ENCODE results near the gene PRKG2.
"Not testable (repeated sequence)": the region's sequence is repeated elsewhere in the genome, so short reads cannot be mapped to it uniquely, and the experiment has no call there.

The PRKG2 gene

DNA sequence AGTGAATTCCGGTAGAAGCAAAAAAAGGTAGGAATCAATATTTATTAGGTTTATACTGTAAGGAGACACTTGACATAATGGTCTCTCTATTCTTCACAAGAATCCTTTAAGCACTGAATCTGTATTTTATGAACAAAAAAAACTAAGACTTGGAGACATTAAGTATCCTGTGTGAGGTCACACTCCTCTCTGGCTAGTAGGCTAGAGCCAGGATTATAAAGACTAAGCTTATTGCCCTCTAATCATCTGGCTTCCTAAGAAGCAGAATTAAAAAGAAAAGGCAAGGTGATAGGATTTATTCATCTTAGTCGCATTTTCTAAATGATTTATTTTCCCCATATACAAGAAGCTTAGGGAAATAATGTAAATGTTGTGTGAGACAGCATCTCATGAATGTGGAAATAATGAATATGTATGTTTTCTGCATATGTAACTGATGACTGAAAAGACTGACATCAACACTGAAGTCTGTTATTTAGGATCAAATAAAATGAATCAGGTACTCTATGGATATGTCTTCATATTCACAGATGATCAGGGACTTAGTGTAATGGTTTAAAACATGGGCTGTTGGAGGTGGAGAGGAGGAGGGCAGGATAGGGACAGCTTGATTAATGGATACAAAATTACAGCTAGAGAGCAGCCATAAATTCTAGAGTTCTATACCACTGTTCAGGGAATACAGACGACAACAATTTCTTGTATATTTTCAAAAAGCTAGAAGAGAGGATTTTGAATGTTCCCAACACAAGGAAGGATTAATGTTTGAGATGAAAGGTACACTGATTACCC lies 30.4 kb upstream of the PRKG2 start:
- Histone ChIP-seq H3K4me3 (ENCODE audit: low read length in 2 of 2) (no peak overlapping the region), H3K9ac (ENCODE audit: low read depth in 1 of 2, low read length in 2 of 2) (no peak overlapping the region), H3K27ac (ENCODE audit: low read depth in 2 of 2, low read length in 2 of 2) (no peak overlapping the region), H3K36me3 (ENCODE audit: control insufficient read depth in 2 of 2, insufficient read depth in 2 of 2, low read length in 2 of 2) (no peaks in the 10 kb centered on the region), H3K4me1 (ENCODE audit: control insufficient read depth in 2 of 2, insufficient read depth in 2 of 2, low read length in 2 of 2) (no peaks in the 10 kb centered on the region), H3K27me3 (ENCODE audit: control insufficient read depth in 2 of 2, insufficient read depth in 2 of 2, low read length in 2 of 2) (no peaks in the 10 kb centered on the region), H3K9me3 (ENCODE audit: control insufficient read depth in 2 of 2, low read length in 2 of 2) (no peaks in the 10 kb centered on the region)

DNA sequence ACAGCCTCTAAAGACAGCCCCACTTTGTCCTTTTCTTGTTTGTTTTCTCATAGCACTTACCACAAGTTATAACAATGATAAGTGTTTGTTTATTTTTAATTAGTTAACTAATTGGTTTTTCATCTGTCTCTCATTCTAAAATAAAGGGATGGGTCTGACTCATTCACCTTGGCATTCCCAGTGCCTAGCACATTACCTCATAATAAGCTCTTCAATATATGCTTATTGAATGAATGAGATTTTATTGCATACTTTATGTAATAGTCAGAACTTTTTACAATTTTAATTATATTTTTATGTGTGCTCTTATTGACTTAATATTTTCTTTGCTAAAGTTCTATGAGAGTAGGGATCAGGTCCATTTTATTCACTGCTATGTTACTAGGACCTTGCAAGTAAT lies 22.8 kb upstream of the PRKG2 start:
- Histone ChIP-seq H3K36me3 (ENCODE audit: control insufficient read depth in 2 of 2, insufficient read depth in 2 of 2, low read length in 2 of 2) (no peaks in the 10 kb centered on the region), H3K9ac (ENCODE audit: low read depth in 1 of 2, low read length in 2 of 2) (no peak overlapping the region), H3K4me1 (ENCODE audit: control insufficient read depth in 2 of 2, insufficient read depth in 2 of 2, low read length in 2 of 2) (no peaks in the 10 kb centered on the region), H3K4me3 (ENCODE audit: low read length in 2 of 2) (no peak overlapping the region), H3K27ac (ENCODE audit: low read depth in 2 of 2, low read length in 2 of 2) (no peak overlapping the region), H3K27me3 (ENCODE audit: control insufficient read depth in 2 of 2, insufficient read depth in 2 of 2, low read length in 2 of 2) (no peaks in the 10 kb centered on the region), H3K9me3 (ENCODE audit: control insufficient read depth in 2 of 2, low read length in 2 of 2) (no peaks in the 10 kb centered on the region)

DNA sequence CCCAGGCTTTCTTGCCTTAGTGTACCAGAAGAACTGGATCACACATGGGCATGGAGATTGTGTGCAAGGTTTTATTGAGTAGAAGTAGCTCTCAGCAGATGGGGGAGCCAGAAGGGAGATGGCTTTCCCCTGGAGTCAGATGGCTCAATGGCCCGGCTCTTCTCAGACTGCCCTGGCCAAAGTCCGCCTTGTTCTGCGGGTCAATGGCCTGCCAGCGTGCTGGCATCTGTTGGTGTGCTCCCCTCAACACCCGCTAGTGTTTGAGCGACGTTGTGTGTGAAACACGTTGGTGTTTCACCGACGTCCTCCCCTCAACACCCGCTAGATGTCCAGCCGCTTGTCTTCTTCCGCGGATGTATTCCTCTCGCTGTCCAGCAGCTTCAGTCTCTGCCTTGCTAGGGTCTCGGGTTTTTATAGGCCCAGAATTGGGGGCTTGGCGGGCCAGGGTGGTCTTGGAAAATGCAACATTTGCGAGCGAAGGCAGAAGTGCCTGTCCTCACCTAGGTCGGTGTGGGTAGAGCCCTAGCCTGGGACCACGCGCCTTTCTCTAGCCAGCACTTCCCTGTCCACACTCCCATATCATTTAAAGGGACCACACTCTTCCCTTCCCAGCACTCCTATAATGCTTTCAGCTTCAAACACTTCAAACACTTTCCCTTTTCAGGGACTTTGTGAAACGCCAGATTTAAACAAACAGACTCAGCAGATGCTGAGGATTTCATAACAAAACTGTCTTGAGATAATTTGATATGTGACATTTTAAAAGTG lies 21.1 kb upstream of the PRKG2 start:
- Histone ChIP-seq H3K9ac (ENCODE audit: low read depth in 1 of 2, low read length in 2 of 2) (no peak overlapping the region), H3K4me1 (ENCODE audit: control insufficient read depth in 2 of 2, insufficient read depth in 2 of 2, low read length in 2 of 2) (no peaks in the 10 kb centered on the region), H3K36me3 (ENCODE audit: control insufficient read depth in 2 of 2, insufficient read depth in 2 of 2, low read length in 2 of 2) (no peaks in the 10 kb centered on the region), H3K4me3 (ENCODE audit: low read length in 2 of 2) (no peak overlapping the region), H3K27me3 (ENCODE audit: control insufficient read depth in 2 of 2, insufficient read depth in 2 of 2, low read length in 2 of 2) (no peaks in the 10 kb centered on the region), H3K27ac (ENCODE audit: low read depth in 2 of 2, low read length in 2 of 2) (no peak overlapping the region), H3K9me3 (ENCODE audit: control insufficient read depth in 2 of 2, low read length in 2 of 2) (peaks cover 0 to 3% of the 10 kb centered on the region in 2 donors)

DNA sequence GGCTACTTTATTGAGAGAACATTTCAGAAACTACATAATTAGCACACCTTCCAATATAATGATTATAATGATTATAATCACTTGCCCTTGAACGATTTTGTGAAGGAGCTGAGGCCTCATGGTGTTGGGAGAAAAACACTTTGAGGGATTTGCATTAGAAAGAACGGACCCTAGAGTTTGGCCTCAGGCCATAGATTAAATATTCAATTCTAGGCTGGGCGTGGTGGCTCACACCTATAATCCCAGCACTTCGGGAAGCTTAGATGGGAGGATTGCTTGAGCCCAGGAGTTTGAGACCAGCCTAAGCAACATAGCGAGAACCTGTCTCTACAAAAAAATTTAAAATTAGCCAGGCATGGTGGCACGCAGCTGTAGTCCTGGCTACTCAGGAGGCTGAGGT lies 12.9 kb upstream of the PRKG2 start:
- no peaks in the 10 kb centered on the region for H3K36me3 ChIP-seq (ENCODE audit: control insufficient read depth in 2 of 2, insufficient read depth in 2 of 2, low read length in 2 of 2)
- no peak overlapping the region for H3K4me3 ChIP-seq (ENCODE audit: low read length in 2 of 2)
- peaks cover 0 to 3% of the 10 kb centered on the region in 2 donors for H3K9me3 ChIP-seq (ENCODE audit: control insufficient read depth in 2 of 2, low read length in 2 of 2)
- H3K27ac ChIP-seq (ENCODE audit: low read depth in 2 of 2, low read length in 2 of 2) = no peak overlapping the region
- no peaks in the 10 kb centered on the region for H3K4me1 ChIP-seq (ENCODE audit: control insufficient read depth in 2 of 2, insufficient read depth in 2 of 2, low read length in 2 of 2)
- no peaks in the 10 kb centered on the region for H3K27me3 ChIP-seq (ENCODE audit: control insufficient read depth in 2 of 2, insufficient read depth in 2 of 2, low read length in 2 of 2)
- no peak overlapping the region for H3K9ac ChIP-seq (ENCODE audit: low read depth in 1 of 2, low read length in 2 of 2)

DNA sequence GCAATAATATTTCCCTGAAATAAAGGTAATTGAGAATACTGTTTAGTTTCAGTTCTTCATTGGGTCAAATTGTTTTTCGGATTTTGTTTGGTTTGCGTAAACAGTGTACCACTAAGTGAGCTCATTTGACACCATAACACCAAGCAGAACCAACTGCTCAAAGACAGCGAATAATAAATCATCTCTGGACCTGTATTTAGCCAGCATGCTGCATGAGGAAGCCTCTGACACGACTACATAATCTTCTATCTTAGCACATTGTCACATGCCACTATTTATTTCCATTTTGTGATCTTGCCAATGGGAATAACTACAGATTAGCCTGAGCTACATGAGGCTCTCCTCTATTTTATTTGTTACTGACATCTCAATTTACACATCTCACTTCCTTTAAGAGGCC lies 12.1 kb upstream of the PRKG2 start:
- Histone ChIP-seq H3K9ac (ENCODE audit: low read depth in 1 of 2, low read length in 2 of 2) (no peak overlapping the region), H3K4me1 (ENCODE audit: control insufficient read depth in 2 of 2, insufficient read depth in 2 of 2, low read length in 2 of 2) (no peaks in the 10 kb centered on the region), H3K36me3 (ENCODE audit: control insufficient read depth in 2 of 2, insufficient read depth in 2 of 2, low read length in 2 of 2) (no peaks in the 10 kb centered on the region), H3K9me3 (ENCODE audit: control insufficient read depth in 2 of 2, low read length in 2 of 2) (peaks cover 0 to 3% of the 10 kb centered on the region in 2 donors), H3K27ac (ENCODE audit: low read depth in 2 of 2, low read length in 2 of 2) (no peak overlapping the region), H3K4me3 (ENCODE audit: low read length in 2 of 2) (no peak overlapping the region), H3K27me3 (ENCODE audit: control insufficient read depth in 2 of 2, insufficient read depth in 2 of 2, low read length in 2 of 2) (no peaks in the 10 kb centered on the region)

DNA sequence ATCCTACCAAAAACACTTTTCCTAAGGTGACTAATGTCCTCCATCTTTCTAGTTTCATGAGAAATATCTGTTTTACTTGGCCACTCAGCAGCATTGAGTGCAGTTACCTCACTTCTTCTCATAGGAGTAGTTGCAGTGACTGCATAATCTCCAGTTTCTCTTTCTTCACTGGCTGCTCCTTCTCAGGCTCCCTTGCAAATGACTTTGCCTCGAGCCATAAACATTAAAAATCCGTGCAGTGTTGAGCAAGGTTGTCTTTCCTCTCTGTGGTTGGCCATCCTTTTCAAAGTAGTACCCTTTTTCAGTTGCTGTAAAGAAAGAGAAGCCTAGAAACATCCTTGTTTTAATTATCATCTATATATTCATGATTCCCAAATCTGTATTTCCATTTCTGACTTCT lies 10.2 kb upstream of the PRKG2 start:
- Histone ChIP-seq H3K4me1 (ENCODE audit: control insufficient read depth in 2 of 2, insufficient read depth in 2 of 2, low read length in 2 of 2) (no peaks in the 10 kb centered on the region), H3K9ac (ENCODE audit: low read depth in 1 of 2, low read length in 2 of 2) (no peak overlapping the region), H3K27me3 (ENCODE audit: control insufficient read depth in 2 of 2, insufficient read depth in 2 of 2, low read length in 2 of 2) (no peaks in the 10 kb centered on the region), H3K4me3 (ENCODE audit: low read length in 2 of 2) (no peak overlapping the region), H3K36me3 (ENCODE audit: control insufficient read depth in 2 of 2, insufficient read depth in 2 of 2, low read length in 2 of 2) (no peaks in the 10 kb centered on the region), H3K27ac (ENCODE audit: low read depth in 2 of 2, low read length in 2 of 2) (no peak overlapping the region), H3K9me3 (ENCODE audit: control insufficient read depth in 2 of 2, low read length in 2 of 2) (no peaks in the 10 kb centered on the region)

DNA sequence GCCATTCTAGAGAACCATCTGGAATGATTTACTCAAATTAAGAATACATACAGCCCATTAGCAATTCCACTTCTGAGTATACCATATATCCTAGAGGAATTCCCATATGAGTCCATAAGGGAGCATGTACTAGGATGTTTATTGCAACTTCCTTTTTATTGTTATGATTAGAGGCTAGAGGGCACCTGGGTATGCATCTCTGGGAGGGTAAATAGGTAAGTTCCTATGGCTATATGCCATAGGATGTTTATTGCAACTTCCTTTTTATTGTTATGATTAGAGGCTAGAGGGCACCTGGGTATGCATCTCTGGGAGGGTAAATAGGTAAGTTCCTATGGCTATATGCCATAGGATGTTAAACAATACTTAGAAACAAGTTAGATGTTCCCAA lies 7.1 kb upstream of the PRKG2 start:
- H3K27me3 ChIP-seq (ENCODE audit: control insufficient read depth in 2 of 2, insufficient read depth in 2 of 2, low read length in 2 of 2); H3K36me3 ChIP-seq (ENCODE audit: control insufficient read depth in 2 of 2, insufficient read depth in 2 of 2, low read length in 2 of 2); H3K9me3 ChIP-seq (ENCODE audit: control insufficient read depth in 2 of 2, low read length in 2 of 2); H3K4me3 ChIP-seq (ENCODE audit: low read length in 2 of 2); H3K4me1 ChIP-seq (ENCODE audit: control insufficient read depth in 2 of 2, insufficient read depth in 2 of 2, low read length in 2 of 2); H3K9ac ChIP-seq (ENCODE audit: low read depth in 1 of 2, low read length in 2 of 2); H3K27ac ChIP-seq (ENCODE audit: low read depth in 2 of 2, low read length in 2 of 2): not testable (repeated sequence)

DNA sequence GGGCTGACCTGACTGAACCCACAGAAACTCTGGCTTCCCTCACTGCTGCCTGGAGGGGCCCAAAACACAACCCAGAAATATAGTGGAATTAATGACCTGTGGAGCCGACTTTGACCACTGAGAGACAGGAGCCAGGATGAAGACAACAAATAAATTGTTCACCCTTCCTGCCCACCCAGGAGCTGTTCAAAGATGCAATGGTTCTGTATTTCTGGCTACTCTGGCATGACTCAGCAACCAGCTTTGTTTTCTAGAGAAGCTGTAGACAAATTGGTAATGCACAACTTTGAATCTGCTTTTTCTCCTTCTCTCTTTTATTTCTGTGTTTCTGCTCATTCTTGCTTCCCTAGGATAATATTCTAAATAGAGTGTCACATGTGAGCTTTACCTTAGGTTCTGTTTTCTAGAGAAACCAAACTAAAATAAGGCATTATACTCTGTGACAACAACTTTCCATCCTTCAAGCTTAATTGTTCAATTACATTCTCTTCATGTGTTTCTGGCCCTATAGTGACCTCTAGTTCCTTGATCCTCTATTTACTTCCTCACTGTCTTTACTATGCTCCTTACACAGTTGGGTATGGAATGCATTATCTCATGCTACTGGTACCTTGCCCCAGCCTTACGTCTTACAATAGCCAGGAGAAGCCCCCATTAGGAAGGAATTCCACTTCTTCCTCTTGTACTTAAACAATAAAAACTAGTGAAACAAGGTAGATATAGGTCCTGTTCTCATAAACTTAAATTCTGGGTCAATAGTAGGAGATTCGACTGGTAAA lies 6.5 kb upstream of the PRKG2 start:
- peaks cover 0 to 4% of the 10 kb centered on the region in 2 donors for H3K27me3 ChIP-seq (ENCODE audit: control insufficient read depth in 2 of 2, insufficient read depth in 2 of 2, low read length in 2 of 2)
- H3K9ac ChIP-seq (ENCODE audit: low read depth in 1 of 2, low read length in 2 of 2) = no peak overlapping the region

DNA sequence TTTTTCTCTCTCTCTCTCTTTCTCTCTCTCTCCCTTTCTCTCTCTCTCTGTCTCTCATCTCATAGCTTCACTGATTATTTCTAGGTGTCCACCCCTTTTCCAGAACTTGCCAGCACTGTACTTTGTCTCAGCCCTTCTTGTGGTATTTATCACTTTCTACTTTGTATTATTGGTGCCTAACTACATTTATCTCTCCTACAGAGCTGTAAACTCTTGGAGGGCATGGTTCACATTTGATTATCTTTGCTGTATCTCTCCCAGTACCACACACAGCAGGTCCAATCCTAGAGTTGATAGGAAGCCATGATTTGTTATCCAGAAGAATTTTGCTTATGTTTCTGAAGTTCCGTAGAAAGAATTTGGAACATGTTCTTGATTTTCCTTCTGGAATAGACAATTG lies 5.2 kb upstream of the PRKG2 start:
- Histone ChIP-seq H3K4me1 (ENCODE audit: control insufficient read depth in 2 of 2, insufficient read depth in 2 of 2, low read length in 2 of 2) (peaks cover 2 to 7% of the 10 kb centered on the region in 2 donors), H3K4me3 (ENCODE audit: low read length in 2 of 2) (no peak overlapping the region), H3K27me3 (ENCODE audit: control insufficient read depth in 2 of 2, insufficient read depth in 2 of 2, low read length in 2 of 2) (peaks cover 4% of the 10 kb centered on the region in 2 donors), H3K27ac (ENCODE audit: low read depth in 2 of 2, low read length in 2 of 2) (no peak overlapping the region), H3K9me3 (ENCODE audit: control insufficient read depth in 2 of 2, low read length in 2 of 2) (no peaks in the 10 kb centered on the region), H3K36me3 (ENCODE audit: control insufficient read depth in 2 of 2, insufficient read depth in 2 of 2, low read length in 2 of 2) (no peaks in the 10 kb centered on the region), H3K9ac (ENCODE audit: low read depth in 1 of 2, low read length in 2 of 2) (no peak overlapping the region)

More for the DNA sequence above, 6.5 kb upstream of the PRKG2 start:
- Histone ChIP-seq H3K4me1 (ENCODE audit: control insufficient read depth in 2 of 2, insufficient read depth in 2 of 2, low read length in 2 of 2) (peaks cover 0 to 3% of the 10 kb centered on the region in 2 donors), H3K27ac (ENCODE audit: low read depth in 2 of 2, low read length in 2 of 2) (no peak overlapping the region), H3K9me3 (ENCODE audit: control insufficient read depth in 2 of 2, low read length in 2 of 2) (no peaks in the 10 kb centered on the region), H3K4me3 (ENCODE audit: low read length in 2 of 2) (no peak overlapping the region), H3K36me3 (ENCODE audit: control insufficient read depth in 2 of 2, insufficient read depth in 2 of 2, low read length in 2 of 2) (no peaks in the 10 kb centered on the region)

DNA sequence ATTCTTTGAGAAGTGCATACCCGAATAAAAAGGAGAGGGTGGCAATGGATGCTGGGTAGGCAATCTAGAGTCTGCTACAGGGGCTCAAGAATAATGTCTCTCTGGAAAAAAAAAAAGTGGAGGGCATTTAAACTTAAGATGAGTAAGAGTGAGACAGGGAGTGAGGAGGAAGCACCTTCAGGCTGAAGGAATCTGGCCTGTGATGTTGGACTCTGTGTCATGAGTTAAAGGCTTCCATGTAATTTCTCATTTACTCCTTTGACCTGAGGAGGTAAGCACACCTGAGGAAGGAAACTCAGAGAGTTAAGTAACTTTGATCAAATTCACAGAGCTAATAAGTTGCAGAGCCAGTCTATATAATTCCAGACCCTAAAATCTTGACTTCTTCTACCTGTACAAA lies 3.2 kb upstream of the PRKG2 start:
- Histone ChIP-seq H3K9me3 (ENCODE audit: control insufficient read depth in 2 of 2, low read length in 2 of 2) (no peaks in the 10 kb centered on the region), H3K4me3 (ENCODE audit: low read length in 2 of 2) (no peak overlapping the region), H3K4me1 (ENCODE audit: control insufficient read depth in 2 of 2, insufficient read depth in 2 of 2, low read length in 2 of 2) (peaks cover 5 to 14% of the 10 kb centered on the region in 2 donors), H3K36me3 (ENCODE audit: control insufficient read depth in 2 of 2, insufficient read depth in 2 of 2, low read length in 2 of 2) (no peaks in the 10 kb centered on the region), H3K27ac (ENCODE audit: low read depth in 2 of 2, low read length in 2 of 2) (peak overlapping the region in 1 of 2 donors; percentile 23), H3K9ac (ENCODE audit: low read depth in 1 of 2, low read length in 2 of 2) (no peak overlapping the region), H3K27me3 (ENCODE audit: control insufficient read depth in 2 of 2, insufficient read depth in 2 of 2, low read length in 2 of 2) (peaks cover 13 to 18% of the 10 kb centered on the region in 2 donors)
